Heart right ventricle (tissue), 16 donors: ENCODE results near the gene PLA2G4A. TPM values are rescaled to one million over a fixed set of nuclear protein-coding genes. Genes with fewer than 3 reads are reported as not detected.

ENCODE experiments used
- ATAC-seq, 8 donors: fragments of 200-7000 bp; cut with Tn5 transposase; one replicate each; pipeline ENCODE4 v1.9.1; 2020; ENCODE audit warnings: mild to moderate bottlenecking in 8 of 8, moderate library complexity in 8 of 8, moderate number of reproducible peaks in 1 of 8
- DNase-seq, 2 donors: peaks; one replicate each; pipeline ENCODE4 v3.0.0-alpha.2; 2020
- H3K27ac ChIP-seq, 10 donors: fragments of 200-600 bp; sonication (generic) in 2 of 10; one replicate each; pipeline versions ENCODE4 v1.5.0 to v1.8.0; 2020 to 2022; ENCODE audit warnings: mild to moderate bottlenecking in 3 of 10
- H3K27me3 ChIP-seq, 7 donors: fragments of 200-600 bp; one replicate each; pipeline ENCODE4 v1.8.0; 2021 to 2022; ENCODE audit warnings: mild to moderate bottlenecking in 2 of 7
- H3K36me3 ChIP-seq, 9 donors: fragments of 200-600 bp; sonication (generic) in 1 of 9; one replicate each; pipeline versions ENCODE4 v1.5.0 to v1.8.0; 2020 to 2022; ENCODE audit warnings: mild to moderate bottlenecking in 2 of 9
- H3K4me1 ChIP-seq, 9 donors: fragments of 200-600 bp; sonication (generic) in 1 of 9; one replicate each; pipeline versions ENCODE4 v1.5.0 to v1.8.0; 2020 to 2022; ENCODE audit warnings: mild to moderate bottlenecking in 4 of 9
- H3K4me3 ChIP-seq, 10 donors: fragments of 200-600 bp; sonication (generic) in 2 of 10; one replicate each; pipeline versions ENCODE4 v1.5.0 to v1.8.0; 2020 to 2022; ENCODE audit warnings: mild to moderate bottlenecking in 7 of 10, moderate library complexity in 2 of 10
- H3K9me3 ChIP-seq, 11 donors: fragments of 200-600 bp in 10 of 11; sonication (generic) in 2 of 11; one replicate each; pipeline versions ENCODE4 v1.5.0 to v1.8.0; 2013 to 2022; ENCODE audit warnings: mild to moderate bottlenecking in 2 of 11, control low read depth in 1 of 11, moderate library complexity in 1 of 11
- WGBS, 2 donors: extraction: QIAGEN DNeasy Blood & Tissue Kit; methylation state at CpG; one replicate each; pipeline ENCODE4 v1.1.7; 2013; ENCODE audit warnings: inconsistent platforms in 1 of 2; 5-methylcytosine and 5-hydroxymethylcytosine counted together
- intact Hi-C, 10 donors: fragments of 100-400 bp; cut with DNase I; formaldehyde crosslinking; loops; one replicate each; pipeline versions ENCODE4 v1.11.1 to v1.14.2; 2022
- polyA plus RNA-seq, 2 donors: library from polyadenylated mRNA; stranded (reverse); fragments of 200-250 nt; gene quantifications; one replicate each; pipeline ENCODE4 v1.2.3, GENCODE V29; 2013
- total RNA-seq, 10 donors: library from RNA; stranded (reverse); fragmentation: NEBNext Ultra II Directional in 3 of 10; extraction: Animal tissue kit (Norgen Biotek cat#: 25700) in 3 of 10; gene quantifications; one replicate each; pipeline versions ENCODE4 v1.2.1 to v1.2.4, GENCODE V29; 2021 to 2023
- TF ChIP-seq, protein P1 (sequence below), 9 donors: fragments of 200-600 bp; sonication (generic) in 2 of 9; IDR thresholded peaks; one replicate each; pipeline versions ENCODE4 v1.5.0 to v1.8.0; 2021 to 2022; ENCODE audit warnings: antibody characterized with exemption in 9 of 9, mild to moderate bottlenecking in 5 of 9, moderate library complexity in 1 of 9
- donor health status: Arrhythmogenic right ventricular cardiomyopathy.
- donor health status: ischemic (EF 13 %, LVEDD 7.1; RV severe dilation, severe dysfunction).
- donor health status: healthy with polysubstance abuse.
- donor health status: DM: no; HTN: yes; CAD: no.
- donor health status: DM: no; HTN: no; CAD: no.
- donor health status: ischemic (EF 25% LVEDD 6.9; RV normal size, moderate dysfunction).
- donor health status: ischemic (EF 25% LVEDD 5.7; RV mildly dilated, moderate dysfunction).
- donor health status: healthy.
- donor health status: DM: yes; HTN: yes; CAD: no.
- donor health status: Ischemic cardiomyopathy.
- donor health status: ischemic (EF 35%, LVEDD 5.7; RV mildly dilated, moderate dysfunction).
- donor health status: nonischemic (EF 11% LVEDD 7.7; RV severe dilation, severe dysfunction).
- donor health status: DM: yes; HTN: yes; CAD: no.
- donor health status: PGD.
- donor health status: ischemic (EF 29% LVEDD 5.4; RV normal size, mild dysfunction).
- donor health status: nonischemic (EF 23%, LVEDD 6.1; RV moderate dilation, normal function).

The PLA2G4A gene
- total and polyA plus RNA-seq, 12 donors: 0.85 to 2.7 (median 1.9) TPM

DNA sequence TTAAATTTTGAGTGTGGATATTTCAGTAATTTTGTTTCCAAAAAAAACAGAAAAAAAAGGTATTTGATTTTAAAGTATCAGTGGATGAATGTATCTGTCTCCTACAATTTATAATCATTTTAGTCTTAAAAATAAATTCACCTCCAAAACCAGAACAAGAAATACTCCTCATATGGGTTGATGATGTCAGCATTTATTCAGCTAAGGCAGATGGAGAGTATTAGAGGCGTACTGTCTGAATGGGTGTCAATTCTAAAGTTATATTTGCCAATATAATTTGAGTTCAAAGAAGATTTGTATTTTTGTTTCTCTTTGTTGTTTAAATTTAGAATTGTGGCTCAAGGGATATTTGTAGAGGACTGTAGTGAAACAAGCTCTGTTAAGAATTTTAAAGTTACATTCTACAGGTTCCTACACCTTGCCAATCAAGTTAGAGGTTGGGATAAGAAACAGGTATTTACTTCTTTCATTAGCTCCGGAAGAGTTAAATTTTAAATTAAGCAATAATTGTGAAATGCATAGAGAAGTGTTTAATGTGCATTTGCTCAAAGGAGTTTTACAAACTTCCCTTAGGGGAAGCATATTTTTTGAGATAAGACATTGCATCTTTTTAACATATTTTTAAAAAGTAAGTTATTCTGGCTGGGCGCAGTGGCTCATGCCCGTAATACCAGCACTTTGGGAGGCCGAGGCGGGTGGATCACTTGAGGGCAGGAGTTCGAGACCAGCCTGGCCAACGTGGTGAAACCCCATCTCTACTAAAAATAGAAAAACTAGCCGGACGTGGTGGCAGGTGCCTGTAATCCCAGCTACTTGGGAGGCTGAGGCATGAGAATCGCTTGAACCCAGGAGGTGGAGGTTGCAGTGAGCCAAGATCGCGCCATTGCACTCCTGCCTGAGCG, 1.2 kb downstream of the PLA2G4A start:
- Histone ChIP-seq H3K4me1 (peaks cover 0 to 7% (median 0%) of the 10 kb centered on the region in 9 donors), H3K36me3 (no peaks in the 10 kb centered on the region), H3K9me3 (no peaks in the 10 kb centered on the region), H3K27ac (peak overlapping the region in 5 of 10 donors; percentile 45 to 83 (median 69)), H3K27me3 (no peaks in the 10 kb centered on the region), H3K4me3 (peak overlapping the region in 8 of 10 donors; percentile 35 to 67 (median 59))
- ATAC-seq: peak in 1 of 8 donors; percentile 49
- TF ChIP-seq, protein P1, sequence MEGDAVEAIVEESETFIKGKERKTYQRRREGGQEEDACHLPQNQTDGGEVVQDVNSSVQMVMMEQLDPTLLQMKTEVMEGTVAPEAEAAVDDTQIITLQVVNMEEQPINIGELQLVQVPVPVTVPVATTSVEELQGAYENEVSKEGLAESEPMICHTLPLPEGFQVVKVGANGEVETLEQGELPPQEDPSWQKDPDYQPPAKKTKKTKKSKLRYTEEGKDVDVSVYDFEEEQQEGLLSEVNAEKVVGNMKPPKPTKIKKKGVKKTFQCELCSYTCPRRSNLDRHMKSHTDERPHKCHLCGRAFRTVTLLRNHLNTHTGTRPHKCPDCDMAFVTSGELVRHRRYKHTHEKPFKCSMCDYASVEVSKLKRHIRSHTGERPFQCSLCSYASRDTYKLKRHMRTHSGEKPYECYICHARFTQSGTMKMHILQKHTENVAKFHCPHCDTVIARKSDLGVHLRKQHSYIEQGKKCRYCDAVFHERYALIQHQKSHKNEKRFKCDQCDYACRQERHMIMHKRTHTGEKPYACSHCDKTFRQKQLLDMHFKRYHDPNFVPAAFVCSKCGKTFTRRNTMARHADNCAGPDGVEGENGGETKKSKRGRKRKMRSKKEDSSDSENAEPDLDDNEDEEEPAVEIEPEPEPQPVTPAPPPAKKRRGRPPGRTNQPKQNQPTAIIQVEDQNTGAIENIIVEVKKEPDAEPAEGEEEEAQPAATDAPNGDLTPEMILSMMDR (IDR thresholded peaks at IDR 0.05): no peak
- 73 to 78% methylated on average over 14 of the region's 14 CpGs for WGBS, 2 donors
- DNase-seq: no peak
- intact Hi-C loops: no loop called here

DNA sequence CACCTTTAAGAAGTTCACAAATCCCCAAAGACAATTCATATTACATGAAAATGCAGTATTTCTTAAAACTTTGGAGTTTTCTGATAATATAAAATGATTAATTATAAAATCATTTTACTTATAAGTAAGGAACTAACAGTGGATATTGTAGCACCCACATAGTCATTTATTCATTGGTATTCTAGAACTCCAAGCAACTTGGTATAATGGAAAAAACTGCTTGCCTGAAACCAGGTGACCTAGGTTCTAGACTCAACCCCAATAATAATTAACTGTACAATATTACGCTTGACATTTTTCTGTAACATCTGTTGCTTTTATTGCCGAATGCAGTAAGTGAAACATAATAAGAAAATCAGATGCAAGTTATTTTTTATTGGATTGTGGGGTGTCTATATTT, 2.4 kb downstream of the PLA2G4A start:
- WGBS, 2 donors: 89 to 98% methylated on average over 2 of the region's 2 CpGs
- TF ChIP-seq, protein P1 (IDR thresholded peaks at IDR 0.05): no peak
- DNase-seq (no peak), ATAC-seq (no peak)
- intact Hi-C loops: no loop called here
- H3K4me3 ChIP-seq: no peak overlapping the region
- H3K27ac ChIP-seq: no peak overlapping the region
- H3K4me1 ChIP-seq: peaks cover 0 to 7% (median 0%) of the 10 kb centered on the region in 9 donors
- no peaks in the 10 kb centered on the region for H3K9me3 ChIP-seq
- no peaks in the 10 kb centered on the region for H3K36me3 ChIP-seq
- no peaks in the 10 kb centered on the region for H3K27me3 ChIP-seq

DNA sequence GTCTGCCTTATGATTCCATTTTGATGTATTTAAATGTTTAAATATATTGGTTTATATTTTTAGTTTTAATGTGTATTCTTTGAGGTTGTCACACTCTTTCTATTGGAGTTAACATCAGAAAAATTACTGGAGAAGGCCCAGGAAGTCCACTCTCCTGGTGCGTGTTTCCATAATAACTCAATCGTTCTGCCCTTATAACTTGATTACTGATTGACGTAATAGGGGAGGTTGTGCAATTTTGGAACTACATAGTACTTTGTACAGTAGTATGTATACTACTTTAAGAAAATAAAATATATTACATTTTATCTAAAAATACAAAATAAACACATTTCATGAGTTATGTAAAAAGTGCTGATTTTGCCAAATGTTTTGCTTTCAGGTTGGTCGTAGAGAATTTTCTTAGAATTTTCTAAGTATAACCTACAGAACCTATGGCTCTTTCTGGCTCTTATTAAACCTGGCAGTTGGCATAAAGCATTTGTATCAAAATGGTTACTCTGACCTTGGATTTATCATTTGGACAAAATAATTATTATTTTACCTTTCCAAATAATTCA, 5.7 kb downstream of the PLA2G4A start:
- Histone ChIP-seq H3K27ac (no peak overlapping the region), H3K4me1 (peaks cover 0 to 23% (median 0%) of the 10 kb centered on the region in 9 donors), H3K9me3 (no peaks in the 10 kb centered on the region), H3K4me3 (no peak overlapping the region), H3K27me3 (no peaks in the 10 kb centered on the region), H3K36me3 (no peaks in the 10 kb centered on the region)
- WGBS, 2 donors: 80 to 87% methylated on average over 4 of the region's 4 CpGs
- intact Hi-C loops: no loop called here
- DNase-seq (no peak), ATAC-seq (no peak)
- TF ChIP-seq, protein P1 (IDR thresholded peaks at IDR 0.05): no peak

DNA sequence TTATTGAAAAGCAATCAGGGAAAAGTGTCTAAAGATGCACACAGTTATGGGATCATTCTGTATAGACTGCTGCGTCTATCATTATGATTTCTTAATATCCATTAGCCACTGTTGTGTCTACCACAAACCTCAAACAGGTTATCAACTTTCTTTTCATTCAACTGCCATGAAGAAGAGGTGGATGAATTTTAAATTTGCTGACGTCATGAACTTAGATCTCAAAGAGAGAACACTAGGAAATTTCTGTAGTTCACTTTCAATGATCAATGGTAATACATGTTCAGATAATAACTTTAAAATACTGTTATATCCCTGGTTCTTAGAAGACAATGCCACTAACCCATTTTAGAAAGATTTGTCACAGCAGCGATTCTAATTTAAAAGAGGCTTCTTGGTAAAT, 6.7 kb downstream of the PLA2G4A start:
- no peaks in the 10 kb centered on the region for H3K36me3 ChIP-seq
- 88 to 91% methylated on average over 3 of the region's 3 CpGs for WGBS, 2 donors
- no peak for DNase-seq

More for the DNA sequence above, 6.7 kb downstream of the PLA2G4A start:
- Histone ChIP-seq H3K9me3 (no peaks in the 10 kb centered on the region), H3K27ac (no peak overlapping the region), H3K4me1 (peaks cover 0 to 32% (median 0%) of the 10 kb centered on the region in 9 donors), H3K27me3 (no peaks in the 10 kb centered on the region), H3K4me3 (no peak overlapping the region)
- no peak for ATAC-seq
- TF ChIP-seq, protein P1 (IDR thresholded peaks at IDR 0.05): no peak
- intact Hi-C loops: no loop called here
